GM12801 (cell line): ENCODE measurements around the gene INTS11.

Experiments
- CTCF ChIP-seq: IDR thresholded peaks from one replicate; pipeline ENCODE4 v1.5.1; 2011; ENCODE audit warnings: control low read depth; ENCODE audit not compliant: insufficient read length; ENCODE audit errors: extremely low read depth

INTS11 gene

GRCh38 chr1:1359664-1360468, 35.4 kb upstream of the INTS11 start:
- TF ChIP-seq CTCF, result no peak

DNA sequence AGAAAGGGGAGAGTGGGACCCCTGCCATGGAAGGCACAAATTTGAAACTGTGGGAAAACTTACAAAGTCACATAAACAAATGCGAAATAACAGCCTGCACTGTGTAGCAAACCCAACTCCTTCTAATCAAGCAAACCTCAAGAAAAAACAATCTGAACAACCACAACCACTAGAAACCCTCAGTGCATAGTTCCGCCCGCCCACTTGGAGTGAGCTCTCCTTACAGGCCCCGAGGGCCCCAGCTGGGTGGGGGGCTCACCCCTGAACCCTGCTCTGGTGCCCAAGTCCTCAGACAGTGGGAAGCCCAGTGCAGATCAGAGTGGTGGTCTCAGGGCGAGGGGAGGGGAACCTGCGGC, 34.8 kb upstream of the INTS11 start:
- no peak for TF ChIP-seq CTCF

GRCh38 chr1:1358433-1359271, 34.2 kb upstream of the INTS11 start, which contains the start of gene MXRA8:
MXRA8 (minus strand) TSS chr1:1358555; CDS start chr1:1358504, 51 bp downstream.
- no peak for TF ChIP-seq CTCF

- TF ChIP-seq CTCF, result no peak
Observed at GRCh38 chr1:1357871-1358432, 33.5 kb upstream of the INTS11 start.

GRCh38 chr1:1356796-1357401, 32.4 kb upstream of the INTS11 start:
- no peak for TF ChIP-seq CTCF

GRCh38 chr1:1356166-1356795, 31.8 kb upstream of the INTS11 start:
- no peak for TF ChIP-seq CTCF
